GM18505 (cell line): ENCODE measurements around the gene ZNF580.

ENCODE experiments used
- ATAC-seq: cut with Tn5 transposase; IDR thresholded peaks from one replicate; pipeline ENCODE4 v1.9.1; 2021; ENCODE audit not compliant: unreplicated experiment
- POLR2A ChIP-seq: IDR thresholded peaks from 4 replicates; pipeline ENCODE4 v1.6.1; 2011; ENCODE audit warnings: borderline replicate concordance; ENCODE audit not compliant: insufficient read depth, insufficient read length; ENCODE audit errors: extremely low read depth

The ZNF580 gene, protein sequence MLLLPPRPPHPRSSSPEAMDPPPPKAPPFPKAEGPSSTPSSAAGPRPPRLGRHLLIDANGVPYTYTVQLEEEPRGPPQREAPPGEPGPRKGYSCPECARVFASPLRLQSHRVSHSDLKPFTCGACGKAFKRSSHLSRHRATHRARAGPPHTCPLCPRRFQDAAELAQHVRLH

DNA sequence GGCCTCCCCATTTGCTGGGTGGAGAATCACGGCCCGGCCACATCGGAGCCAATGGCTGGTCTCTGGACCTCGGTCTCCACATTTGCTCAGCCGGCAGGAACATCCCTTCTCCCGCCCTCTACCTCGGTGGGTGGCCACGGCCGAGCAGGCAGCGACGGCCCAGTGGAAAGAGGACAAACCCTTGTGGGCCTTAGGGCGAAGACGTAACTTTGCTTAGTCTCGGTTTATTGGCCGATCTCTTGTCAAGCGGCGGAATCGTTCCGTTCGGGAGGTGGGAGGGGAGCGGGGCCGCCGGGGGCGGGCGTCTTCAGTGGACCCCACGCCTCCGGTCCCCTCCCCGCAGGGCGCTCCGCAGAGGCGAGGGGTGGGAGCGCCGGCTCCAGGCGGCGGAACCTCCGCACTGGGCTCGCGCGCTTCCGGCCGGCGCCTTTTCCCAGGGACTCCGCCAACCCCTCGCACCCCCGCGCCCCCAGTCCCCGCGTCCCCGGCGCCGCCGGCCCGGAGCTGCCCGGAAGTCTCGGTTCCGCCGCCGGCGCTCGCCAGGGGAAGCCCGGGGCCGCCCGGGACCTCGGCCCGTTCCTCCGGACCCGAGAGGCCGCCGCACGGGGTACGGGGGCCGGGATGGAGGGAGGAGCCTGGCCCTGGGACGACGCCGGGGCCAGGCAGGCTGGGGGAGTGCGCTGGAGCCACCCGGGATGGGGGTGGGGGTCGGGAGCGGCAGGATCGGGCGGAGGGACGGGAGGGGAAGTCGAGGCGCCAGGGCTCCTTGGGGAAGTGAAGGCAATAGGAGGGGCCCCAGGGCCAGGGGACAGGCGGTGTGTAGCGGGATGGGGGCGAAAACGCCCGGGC, at the start of gene ZNF580:
TSS of gene ZNF580 (plus strand) at position 426 of the 849 bp plus-strand sequence. CDS start 1,507 bp downstream, outside the sequence.
- TF ChIP-seq POLR2A: peak; percentile 20
- ATAC-seq: no peak

DNA sequence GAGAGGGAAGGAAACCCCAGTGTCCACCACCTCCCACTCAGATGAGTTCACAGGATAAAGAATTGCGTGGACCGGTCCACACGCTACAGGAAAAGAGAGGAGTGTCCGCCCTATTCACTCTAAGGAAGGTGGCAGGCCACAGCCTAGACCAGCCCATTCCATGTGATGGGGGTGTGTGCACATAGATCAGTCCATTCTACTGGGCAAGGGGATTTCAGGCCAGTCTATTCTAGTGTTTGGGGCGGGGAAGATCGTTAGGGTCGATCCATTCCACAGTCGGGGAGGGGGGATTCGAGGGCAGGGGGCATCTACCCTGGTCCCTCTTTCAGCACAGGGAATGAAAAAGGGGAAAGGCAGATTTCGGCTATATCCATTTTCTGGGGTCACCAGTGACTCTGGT, 49.2 kb upstream of the ZNF580 start:
- TF ChIP-seq POLR2A: no peak
- no peak for ATAC-seq

DNA sequence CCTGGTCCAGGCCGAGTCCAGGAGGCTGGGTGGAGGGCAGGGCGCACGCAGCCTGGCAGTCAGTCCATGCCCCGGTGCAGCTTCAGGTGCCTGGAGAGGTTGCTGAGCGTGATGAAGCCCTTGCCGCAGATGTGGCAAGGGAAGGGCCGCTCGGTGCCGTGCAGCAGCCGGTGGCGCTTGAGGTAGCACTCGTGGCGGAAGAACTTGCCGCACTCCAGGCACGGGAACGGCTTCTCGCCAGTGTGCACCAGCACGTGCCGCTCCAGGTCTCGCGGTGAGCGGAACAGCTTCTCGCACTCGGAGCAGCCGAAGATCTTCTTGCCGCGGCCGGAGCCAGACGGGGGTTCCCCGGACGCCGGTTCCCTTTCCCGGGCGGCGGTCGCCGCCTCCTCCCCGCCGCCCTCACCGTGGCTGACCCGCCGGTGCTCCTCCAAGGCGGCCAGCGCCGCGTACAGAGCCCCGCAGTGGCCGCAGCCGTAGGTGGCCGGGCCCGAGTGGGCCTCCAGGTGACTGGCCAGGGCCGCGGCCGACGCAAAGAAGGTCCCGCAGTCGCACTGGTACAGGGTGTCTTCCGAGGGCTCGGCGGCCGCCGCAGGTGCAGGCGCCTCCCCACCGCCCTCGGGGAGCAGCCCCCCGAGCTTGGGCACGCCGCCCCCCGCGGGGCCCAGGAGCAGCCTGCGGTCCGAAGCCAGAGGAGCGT, 48.3 kb upstream of the ZNF580 start:
- no peak for TF ChIP-seq POLR2A
- no peak for ATAC-seq

DNA sequence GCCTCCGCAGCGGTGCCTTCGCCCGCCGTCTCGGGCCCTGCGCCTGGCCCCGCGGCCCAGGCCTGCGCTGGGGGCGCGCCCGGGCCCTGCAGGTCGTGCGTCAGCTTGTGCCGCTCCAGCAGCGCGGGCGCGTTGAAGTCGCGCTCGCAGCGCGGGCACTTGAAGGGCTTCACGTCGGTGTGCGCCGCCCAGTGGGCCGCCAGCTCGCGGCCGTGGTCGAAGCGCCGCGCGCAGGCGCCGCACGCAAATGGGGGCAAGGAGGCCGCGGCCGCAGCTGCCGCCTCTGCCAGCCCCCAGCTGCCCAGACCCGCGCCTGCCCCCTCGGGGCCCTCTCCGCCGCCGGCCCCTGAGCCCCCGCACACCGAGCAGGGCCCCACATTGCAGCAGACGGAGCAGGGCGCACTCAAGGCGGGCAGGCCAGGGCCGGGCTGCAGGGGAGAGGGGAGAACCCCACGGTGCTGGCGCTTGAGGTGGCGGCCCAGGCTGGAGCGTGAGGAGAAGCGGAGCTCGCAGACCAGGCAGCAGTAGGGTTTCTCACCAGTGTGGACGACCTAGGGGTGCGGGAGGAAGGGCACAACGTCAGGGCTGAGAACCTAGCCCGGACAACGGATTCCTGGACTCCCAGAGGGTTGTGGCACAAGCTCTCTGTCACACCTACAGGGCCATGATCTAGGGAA, 47.6 kb upstream of the ZNF580 start:
- ATAC-seq: no peak
- TF ChIP-seq POLR2A: no peak

DNA sequence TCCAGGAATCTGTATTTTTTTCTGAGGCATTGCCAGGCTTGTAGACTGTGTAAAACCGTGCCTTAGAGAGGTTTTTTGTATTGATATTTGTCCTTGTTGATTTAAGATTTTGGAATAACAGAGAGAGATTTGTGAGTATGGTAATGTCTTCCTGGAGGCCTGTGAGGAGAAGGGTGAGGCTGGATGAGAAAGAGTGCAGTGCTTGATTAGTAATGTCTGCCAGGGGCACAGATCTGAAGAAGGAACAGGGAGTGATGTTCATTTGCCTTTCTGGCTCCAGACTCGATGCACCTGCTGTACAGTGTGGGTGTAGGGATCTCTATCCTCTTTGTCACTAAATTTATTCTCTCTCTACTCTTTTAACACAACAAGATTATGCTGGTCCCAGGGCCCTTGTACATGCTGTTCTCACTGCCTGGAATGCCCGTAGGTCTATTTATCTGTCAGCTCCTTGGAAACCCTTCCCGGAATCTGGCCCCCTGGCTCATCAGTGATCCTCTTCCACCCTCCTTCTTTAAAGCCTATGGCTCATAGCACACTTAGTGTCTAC, 45.7 kb upstream of the ZNF580 start:
- no peak for TF ChIP-seq POLR2A
- no peak for ATAC-seq

DNA sequence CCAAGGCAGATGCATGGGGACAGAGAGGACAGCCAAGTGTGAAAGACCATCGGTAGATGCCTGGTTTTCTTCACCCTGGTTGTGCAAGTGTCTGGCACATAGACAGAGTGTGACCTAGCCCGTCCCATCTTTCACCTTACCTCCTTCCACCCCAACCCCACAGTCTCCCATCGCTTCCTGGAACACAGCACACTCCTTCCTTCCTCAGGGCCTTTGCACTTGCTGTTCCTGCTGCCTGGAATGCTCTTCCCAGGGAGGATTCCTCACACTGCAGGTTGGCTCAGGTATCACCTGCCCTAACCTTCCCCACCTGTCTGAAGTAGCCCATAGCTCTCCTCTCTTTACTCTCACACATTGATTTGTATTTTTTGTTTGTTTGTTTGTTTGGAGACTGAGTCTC, 44.5 kb upstream of the ZNF580 start:
- ATAC-seq: no peak
- no peak for TF ChIP-seq POLR2A

DNA sequence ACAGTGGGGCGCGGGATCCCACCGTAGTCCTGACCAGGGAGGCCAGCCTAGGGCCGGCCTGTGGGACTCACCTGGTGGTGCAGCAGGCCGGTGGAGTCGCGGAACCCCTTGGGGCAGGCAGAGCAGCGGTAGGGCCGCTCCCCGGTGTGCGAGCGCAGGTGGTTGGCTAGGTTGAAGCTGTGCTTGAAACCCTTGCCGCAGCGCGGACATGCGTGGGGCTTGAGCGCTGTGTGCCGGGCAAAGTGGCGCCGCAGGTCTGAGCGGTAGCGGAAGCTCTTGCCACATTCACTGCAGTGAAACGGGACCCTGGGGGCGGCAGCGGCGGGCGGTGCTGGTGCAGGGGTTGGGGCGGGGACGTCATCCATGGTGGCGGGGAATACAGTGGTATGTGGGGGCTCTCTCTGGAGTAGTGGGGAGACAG, 43.3 kb upstream of the ZNF580 start:
- TF ChIP-seq POLR2A: no peak
- no peak for ATAC-seq

DNA sequence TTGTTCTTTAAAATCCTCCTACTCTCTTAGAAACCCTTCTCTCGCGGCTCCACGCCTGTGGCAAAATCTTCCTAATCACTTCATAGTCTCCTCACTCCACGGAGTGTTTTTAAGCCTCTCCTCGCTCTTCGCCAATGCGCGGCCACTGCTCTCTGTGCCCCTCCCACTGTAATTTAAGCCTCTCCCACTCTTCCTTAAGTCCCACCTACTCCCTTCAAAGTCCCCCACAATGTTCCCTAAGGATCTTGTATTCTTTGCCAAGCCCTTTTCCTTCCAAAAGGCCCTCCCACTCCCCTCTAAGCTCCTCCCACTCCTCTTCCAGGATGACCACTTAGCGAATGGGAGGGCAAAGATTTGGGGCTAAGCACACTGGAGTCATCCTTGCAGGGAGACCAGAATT, 42.8 kb upstream of the ZNF580 start:
- ATAC-seq: no peak
- no peak for TF ChIP-seq POLR2A

DNA sequence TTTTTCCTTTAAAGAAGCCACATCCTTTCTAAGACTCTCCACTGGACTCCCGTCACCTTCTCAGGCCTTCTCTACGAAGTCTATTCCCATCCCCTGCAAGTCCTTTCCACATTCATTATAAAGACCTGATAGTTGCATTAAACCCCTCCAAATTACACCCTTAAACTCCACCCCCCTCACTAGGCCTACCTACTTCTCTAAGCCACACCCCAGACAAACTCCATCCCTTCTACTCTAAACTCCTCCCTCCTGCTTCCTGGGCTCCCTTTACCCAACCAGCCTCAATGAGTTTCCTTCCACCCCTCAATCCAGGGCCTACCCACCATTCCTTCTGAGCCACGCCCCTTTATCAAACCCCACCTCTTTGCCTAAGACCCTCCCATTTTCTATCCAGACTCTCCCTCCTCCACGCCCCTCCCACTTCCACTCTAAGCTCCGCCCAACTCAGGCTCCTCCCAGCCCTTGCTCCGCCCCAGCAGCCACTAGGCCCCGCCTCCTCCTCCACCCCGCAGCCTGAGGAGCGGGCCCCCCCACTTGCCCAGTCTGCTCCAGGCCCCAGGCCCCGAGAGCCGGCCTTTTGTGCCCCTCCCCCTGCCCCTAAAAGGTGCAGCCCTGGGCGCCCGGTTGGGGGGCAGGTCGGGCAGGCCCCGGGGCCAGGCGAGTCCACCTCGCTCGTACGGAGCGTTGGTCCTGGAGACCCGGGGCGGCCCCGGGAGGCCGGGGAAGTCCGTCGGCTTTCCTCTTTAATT, 41.9 kb upstream of the ZNF580 start:
- peak; percentile 56 for ATAC-seq

DNA sequence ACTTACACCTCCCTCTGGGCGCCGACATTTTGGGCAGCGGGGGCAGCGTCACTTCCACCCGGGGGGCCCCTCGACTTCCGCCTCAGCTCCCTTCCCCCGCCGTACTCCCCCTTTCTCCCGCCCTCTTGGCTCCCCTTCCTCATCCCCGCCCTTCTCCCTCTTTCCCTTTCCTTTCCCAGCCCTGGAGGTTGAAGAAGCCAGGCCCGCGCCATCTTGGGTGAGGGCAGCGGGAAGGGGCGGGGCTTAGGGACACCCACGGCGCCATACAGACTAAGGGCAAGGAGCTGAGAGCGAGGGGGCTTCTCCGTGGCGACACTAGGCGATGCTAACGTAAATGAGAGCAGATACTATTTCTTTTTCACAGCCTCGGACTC, 41.3 kb upstream of the ZNF580 start, which contains the start of gene FIZ1:
TSS of gene FIZ1 (minus strand) at position 50 of the 374 bp plus-strand sequence. CDS start 1,652 bp downstream, outside the sequence.
- peak; percentile 44 for ATAC-seq
- no peak for TF ChIP-seq POLR2A

More for the DNA sequence above, 41.9 kb upstream of the ZNF580 start:
- TF ChIP-seq POLR2A: peak; percentile 68

DNA sequence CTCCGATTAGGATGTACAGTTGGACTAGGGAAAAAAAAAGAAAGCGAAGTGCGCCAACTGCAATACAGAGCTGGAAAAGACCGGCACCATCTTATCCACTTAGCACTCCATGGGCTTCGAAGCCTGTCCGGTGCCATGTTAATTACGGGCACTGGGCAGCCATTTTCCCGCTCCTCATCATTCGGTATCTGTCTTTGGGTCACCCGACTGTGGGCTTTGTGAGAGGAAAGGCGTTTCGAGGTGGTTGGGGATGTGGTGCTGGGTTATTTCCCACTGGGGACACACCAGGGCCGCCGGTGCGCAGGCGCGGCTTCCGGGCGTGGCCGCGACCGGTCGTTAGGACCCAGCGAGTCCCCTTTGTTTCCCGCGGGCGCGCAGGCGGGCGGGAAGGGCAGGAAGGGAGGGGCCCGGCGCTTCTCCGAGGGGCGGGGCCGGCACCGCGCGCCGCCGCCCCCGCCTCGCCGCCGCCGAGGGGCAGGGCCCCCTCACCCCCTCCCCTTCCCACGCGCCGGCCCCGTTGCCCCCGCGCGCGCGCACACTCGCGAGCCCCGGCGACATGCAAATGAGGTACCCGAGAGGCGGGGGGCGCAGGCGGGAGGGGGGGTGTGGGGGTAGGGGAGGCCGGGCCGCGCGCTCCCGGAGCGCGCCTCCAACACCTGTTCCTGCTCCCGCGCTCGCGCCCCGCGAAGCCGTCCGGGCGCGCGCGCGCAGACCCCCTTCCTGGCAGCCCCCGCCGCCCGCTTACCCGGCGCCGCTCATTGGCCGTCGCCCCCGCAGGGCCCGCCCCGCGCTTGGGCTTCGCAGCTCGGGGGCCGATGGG, 40.8 kb upstream of the ZNF580 start, which contains the start of gene ZNF524:
TSS of gene ZNF524 (plus strand) at position 447 of the 820 bp plus-strand sequence. CDS start 1,825 bp downstream, outside the sequence.
- no peak for TF ChIP-seq POLR2A
- peak; percentile 35 for ATAC-seq
